ENCODE measurements around the gene RAB11FIP5. TPM values are rescaled to one million over a fixed set of nuclear protein-coding genes. Genes with fewer than 3 reads are reported as not detected.

Gene RAB11FIP5
- total and polyA plus RNA-seq, 2 of the 4 experiments (the other 2 are of a cell fraction): 21.5 to 34.5 TPM

- no peak overlapping the region for H4K5ac ChIP-seq (ENCODE audit: low read depth, low read length)
- H3K14ac ChIP-seq (replicated peaks; ENCODE audit: low read depth, low read length): peak overlapping the region; percentile 58; the same call in 1 of the 2 replicates
- H3K4me1 ChIP-seq (ENCODE audit: control insufficient read depth, insufficient read depth, low read length): peaks cover 14% of the 10 kb centered on the region
- no peak overlapping the region for H3K56ac ChIP-seq (ENCODE audit: extremely low read depth, insufficient read depth, low read length)
- peak overlapping the region; percentile 6 for H2AFZ ChIP-seq (replicated peaks; ENCODE audit: low read length, poor library complexity)
- CTCF ChIA-PET: no interaction called here
- H3K9me1 ChIP-seq (ENCODE audit: insufficient read depth, low read length): peaks cover 65% of the 10 kb centered on the region
- no peak overlapping the region for H2BK20ac ChIP-seq (ENCODE audit: low read depth, low read length)
- intact Hi-C loops (cut with micrococcal nuclease) (no loop called here), dilution Hi-C loops (cut with HindIII; ENCODE audit: low sequenced_read_pairs, unreplicated experiment) (no loop called here), in situ Hi-C loops (cut with MboI; ENCODE audit: low sequenced_read_pairs) (no loop called here)
- H3K4me3 ChIP-seq (ENCODE audit: insufficient read depth, low read depth, low read length): no peak overlapping the region
- H3K23ac ChIP-seq (ENCODE audit: low read depth, low read length): 0 out of 2 replicates have a peak overlapping the region, but pooled peaks have one; percentile 31
- H4K20me1 ChIP-seq (ENCODE audit: insufficient read depth, low read length): peaks cover 88% of the 10 kb centered on the region
- H3K27ac ChIP-seq (ENCODE audit: insufficient read depth, low read length): no peak overlapping the region; the same call in 1 of the 2 replicates
- H4K8ac ChIP-seq (ENCODE audit: low read depth in 2 of 2, low read length in 2 of 2): peak overlapping the region in 1 of 2 experiments; percentile 7; a peak in 1 of 4 replicates
- 0 out of 2 replicates have a peak overlapping the region, but pooled peaks have one; percentile 9 for H4K91ac ChIP-seq (ENCODE audit: insufficient read depth, low read depth, low read length)
- no peak overlapping the region for H3K18ac ChIP-seq (ENCODE audit: low read depth, low read length)
- H3K79me1 ChIP-seq (ENCODE audit: low read depth in 1 of 2, low read length in 2 of 2): peaks cover 34 to 94% of the 10 kb centered on the region in 2 experiments
- H3K4ac ChIP-seq (ENCODE audit: low read depth, low read length): peak overlapping the region; percentile 57
- no peak overlapping the region for H3K9ac ChIP-seq (ENCODE audit: low read depth, low read length)
- ATAC-seq (ENCODE audit: low read depth) (peak; percentile 24; the same call in 1 of the 2 replicates), DNase-seq (no peak)
- H2AK9ac ChIP-seq (replicated peaks; ENCODE audit: low read depth, low read length, poor library complexity): peak overlapping the region; percentile 74
- no peak overlapping the region for H3K4me2 ChIP-seq (ENCODE audit: low read depth, low read length)
- peak overlapping the region; percentile 37 for H2BK5ac ChIP-seq (ENCODE audit: low read depth, low read length, poor library complexity, severe bottlenecking)
- no peak overlapping the region; the same call in 2 of the 3 replicates for H2BK15ac ChIP-seq (ENCODE audit: low read depth, low read length)
- POLR2A ChIA-PET (ENCODE audit: unreplicated experiment): no interaction called here
- no TSS peak for BruUV-seq (replicated peaks)
- peaks cover 2% of the 10 kb centered on the region; the same call in 1 of the 2 replicates for H3K36me3 ChIP-seq (ENCODE audit: control insufficient read depth, insufficient read depth, low read length)
- peak overlapping the region; percentile 25; the same call in 1 of the 2 replicates for H2AK5ac ChIP-seq (ENCODE audit: low read depth, low read length)
- peak overlapping the region; percentile 44; the same call in 1 of the 2 replicates for H2BK120ac ChIP-seq (ENCODE audit: low read depth, low read length)
- no peaks in the 10 kb centered on the region for H3K27me3 ChIP-seq (ENCODE audit: control insufficient read depth, insufficient read depth, low read length)
- no peaks in the 10 kb centered on the region for H3K9me3 ChIP-seq (ENCODE audit: control insufficient read depth, insufficient read depth, low read length)
- WGBS, 2 experiments (ENCODE audit: extremely low coverage in 2 of 2, insufficient read length in 1 of 2): 54% methylated on average over 2 of the region's 12 CpGs; no CpG with 5 or more reads in 1 of the 2 experiments
- TF ChIP-seq POLR2A (IDR thresholded peaks at IDR 0.05; ENCODE audit: low read depth, low read length) (no peak), MXI1 (IDR thresholded peaks at IDR 0.05; ENCODE audit: borderline replicate concordance, low read depth, low read length) (no peak), RAD21 (IDR thresholded peaks at IDR 0.05; ENCODE audit: low read length) (no peak), USF2 (IDR thresholded peaks at IDR 0.05; ENCODE audit: low read depth, low read length) (no peak), CHD1 (IDR thresholded peaks at IDR 0.05; ENCODE audit: low read depth, low read length) (no peak), CEBPB (IDR thresholded peaks at IDR 0.05; ENCODE audit: low read depth, low read length) (no peak), RFX5 (IDR thresholded peaks at IDR 0.05; ENCODE audit: low read depth, low read length) (no peak), SMC3 (IDR thresholded peaks at IDR 0.05; ENCODE audit: low read depth, low read length) (no peak), MAFK (IDR thresholded peaks at IDR 0.05; ENCODE audit: low read depth, low read length) (no peak), FOS (IDR thresholded peaks at IDR 0.05; ENCODE audit: low read depth, low read length) (no peak), MAZ (IDR thresholded peaks at IDR 0.05; ENCODE audit: borderline replicate concordance, low read depth, low read length) (no peak), NFE2L2 (IDR thresholded peaks at IDR 0.05; ENCODE audit: low read depth, low read length) (no peak), RCOR1 (IDR thresholded peaks at IDR 0.05; ENCODE audit: insufficient replicate concordance, low read length) (no peak)
- TF ChIP-seq, protein P1, sequence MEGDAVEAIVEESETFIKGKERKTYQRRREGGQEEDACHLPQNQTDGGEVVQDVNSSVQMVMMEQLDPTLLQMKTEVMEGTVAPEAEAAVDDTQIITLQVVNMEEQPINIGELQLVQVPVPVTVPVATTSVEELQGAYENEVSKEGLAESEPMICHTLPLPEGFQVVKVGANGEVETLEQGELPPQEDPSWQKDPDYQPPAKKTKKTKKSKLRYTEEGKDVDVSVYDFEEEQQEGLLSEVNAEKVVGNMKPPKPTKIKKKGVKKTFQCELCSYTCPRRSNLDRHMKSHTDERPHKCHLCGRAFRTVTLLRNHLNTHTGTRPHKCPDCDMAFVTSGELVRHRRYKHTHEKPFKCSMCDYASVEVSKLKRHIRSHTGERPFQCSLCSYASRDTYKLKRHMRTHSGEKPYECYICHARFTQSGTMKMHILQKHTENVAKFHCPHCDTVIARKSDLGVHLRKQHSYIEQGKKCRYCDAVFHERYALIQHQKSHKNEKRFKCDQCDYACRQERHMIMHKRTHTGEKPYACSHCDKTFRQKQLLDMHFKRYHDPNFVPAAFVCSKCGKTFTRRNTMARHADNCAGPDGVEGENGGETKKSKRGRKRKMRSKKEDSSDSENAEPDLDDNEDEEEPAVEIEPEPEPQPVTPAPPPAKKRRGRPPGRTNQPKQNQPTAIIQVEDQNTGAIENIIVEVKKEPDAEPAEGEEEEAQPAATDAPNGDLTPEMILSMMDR (conservative IDR thresholded peaks at IDR 0.05; ENCODE audit: low read depth, low read length): no peak
- TF ChIP-seq, protein P2, sequence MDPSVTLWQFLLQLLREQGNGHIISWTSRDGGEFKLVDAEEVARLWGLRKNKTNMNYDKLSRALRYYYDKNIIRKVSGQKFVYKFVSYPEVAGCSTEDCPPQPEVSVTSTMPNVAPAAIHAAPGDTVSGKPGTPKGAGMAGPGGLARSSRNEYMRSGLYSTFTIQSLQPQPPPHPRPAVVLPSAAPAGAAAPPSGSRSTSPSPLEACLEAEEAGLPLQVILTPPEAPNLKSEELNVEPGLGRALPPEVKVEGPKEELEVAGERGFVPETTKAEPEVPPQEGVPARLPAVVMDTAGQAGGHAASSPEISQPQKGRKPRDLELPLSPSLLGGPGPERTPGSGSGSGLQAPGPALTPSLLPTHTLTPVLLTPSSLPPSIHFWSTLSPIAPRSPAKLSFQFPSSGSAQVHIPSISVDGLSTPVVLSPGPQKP (IDR thresholded peaks at IDR 0.05; ENCODE audit: borderline replicate concordance, low read depth, low read length): no peak
These were observed 11.0 kb downstream of the RAB11FIP5 start for GRCh38 chr2:73101626-73102256.
